Endothelial cell of umbilical vein (primary cell): Measurements from ENCODE around the gene RALGPS1. TPM values are rescaled to one million over a fixed set of nuclear protein-coding genes. Genes with fewer than 3 reads are reported as not detected.

Experiments
- BruUV-seq: library from RNA; stranded (reverse); fragments of 400-500 nt; replicated peaks from 2 replicates; lab custom pipeline; 2021; lab: Mats Ljungman, UMichigan
- CTCF ChIA-PET: fragments of 300-600, 350-600 bp; sonication (Branson Sonifier 250); formaldehyde crosslinking; loops from one replicate; lab custom pipeline; 2021; ENCODE audit warnings: antibody characterized with exemption, inconsistent platforms; lab: Charles Lee
- POLR2A ChIA-PET: fragments of 300-600, 350-600 bp; sonication (Branson Sonifier 250); formaldehyde crosslinking; loops from one replicate; lab custom pipeline; 2021; ENCODE audit warnings: antibody characterized with exemption, inconsistent platforms; lab: Charles Lee
- DNase-seq: peaks from one replicate; pipeline ENCODE4 v3.0.0-alpha.2; 2011; ENCODE audit warnings: low read depth, low spot score
- FAIRE-seq: peaks from 2 replicates; lab custom pipeline; 2011; peaks lifted over from hg19 to GRCh38; lab: Jason Lieb, UNC
- H2AFZ ChIP-seq: 2 replicates; pipeline ENCODE4 v1.6.0; 2012; ENCODE audit warnings: low read depth, low read length, control low read depth, inconsistent platforms
- H3K27ac ChIP-seq: 2 replicates; pipeline ENCODE4 v1.5.1; 2011; ENCODE audit warnings: low read depth, mild to moderate bottlenecking, control low read depth, low read length, moderate library complexity; ENCODE audit not compliant: insufficient read depth
- H3K27me3 ChIP-seq, 2 experiments: 2 replicates each; pipeline versions ENCODE4 v1.6.0 to v1.6.1; 2011; ENCODE audit warnings: low read length in 2 of 2, mixed read lengths in 1 of 2; ENCODE audit not compliant: control insufficient read depth in 2 of 2, insufficient read depth in 2 of 2
- H3K36me3 ChIP-seq, 2 experiments: 2 replicates in 1 of 2; 3 replicates in 1 of 2; pipeline ENCODE4 v1.5.1; 2011; ENCODE audit warnings: low read length in 2 of 2, mild to moderate bottlenecking in 1 of 2, moderate library complexity in 1 of 2; ENCODE audit not compliant: control insufficient read depth in 2 of 2, insufficient read depth in 2 of 2; ENCODE audit errors: extremely low read depth in 1 of 2
- H3K4me1 ChIP-seq: 3 replicates; pipeline ENCODE4 v1.5.1; 2011; ENCODE audit warnings: mild to moderate bottlenecking, low read length; ENCODE audit not compliant: control insufficient read depth, insufficient read depth; ENCODE audit errors: extremely low read depth
- H3K4me2 ChIP-seq: 2 replicates; pipeline ENCODE4 v1.6.1; 2011; ENCODE audit warnings: low read length, control low read depth, mixed read lengths; ENCODE audit not compliant: insufficient read depth
- H3K4me3 ChIP-seq, 3 experiments: fragments of 200-600 bp in 1 of 3; sonication (generic), shearing (Covaris generic) in 1 of 3; replicated peaks in 1 of 3; 2 replicates each; pipeline ENCODE4 v1.5.1; 2011 to 2016; ENCODE audit warnings: control low read depth in 3 of 3, low read length in 3 of 3, mild to moderate bottlenecking in 2 of 3, inconsistent platforms in 1 of 3, low read depth in 1 of 3, moderate library complexity in 1 of 3; ENCODE audit not compliant: insufficient read depth in 1 of 3
- H3K79me2 ChIP-seq: 2 replicates; pipeline ENCODE4 v1.6.0; 2012; ENCODE audit warnings: low read length, inconsistent platforms; ENCODE audit not compliant: control insufficient read depth, insufficient read depth
- H3K9ac ChIP-seq: replicated peaks from 2 replicates; pipeline ENCODE3; 2011; ENCODE audit warnings: low read length, control low read depth; ENCODE audit not compliant: insufficient read depth; ENCODE audit errors: extremely low read depth
- H3K9me1 ChIP-seq: replicated peaks from 3 replicates; pipeline ENCODE4 v1.6.0; 2011; ENCODE audit warnings: mild to moderate bottlenecking, low read length; ENCODE audit not compliant: control insufficient read depth, insufficient read depth; ENCODE audit errors: extremely low read depth
- H3K9me3 ChIP-seq: replicated peaks from 2 replicates; pipeline ENCODE4 v1.5.1; 2012; ENCODE audit warnings: low read length, inconsistent platforms; ENCODE audit not compliant: control insufficient read depth, insufficient read depth
- H4K20me1 ChIP-seq: replicated peaks from 2 replicates; pipeline ENCODE3; 2011; ENCODE audit warnings: mild to moderate bottlenecking, low read length; ENCODE audit not compliant: control insufficient read depth, insufficient read depth; ENCODE audit errors: extremely low read depth
- CTCF ChIP-seq, 2 donors: IDR thresholded peaks; 1 replicate in 1 of 2; 2 replicates in 1 of 2; pipeline ENCODE4 v1.5.1; 2011; ENCODE audit warnings: low read length in 2 of 2, mild to moderate bottlenecking in 2 of 2, moderate library complexity in 2 of 2, control low read depth in 1 of 2, inconsistent platforms in 1 of 2, low read depth in 1 of 2; ENCODE audit not compliant: insufficient read depth in 1 of 2; ENCODE audit errors: extremely low read depth in 1 of 2
- EZH2 ChIP-seq: IDR thresholded peaks from 2 replicates; pipeline ENCODE4 v1.6.1; 2012; ENCODE audit warnings: borderline replicate concordance, low read depth, mild to moderate bottlenecking, moderate library complexity, low read length, inconsistent platforms; ENCODE audit not compliant: severe bottlenecking
- FOS ChIP-seq: IDR thresholded peaks from 2 replicates; pipeline ENCODE4 v1.6.1; 2011; ENCODE audit warnings: mild to moderate bottlenecking, low read length, moderate library complexity, borderline replicate concordance; ENCODE audit not compliant: insufficient read depth
- GATA2 ChIP-seq: IDR thresholded peaks from 2 replicates; pipeline ENCODE4 v1.7.0; 2011; ENCODE audit warnings: low read depth, mild to moderate bottlenecking, moderate library complexity, mixed read lengths, low read length; ENCODE audit not compliant: insufficient read length, insufficient read depth
- JUN ChIP-seq: IDR thresholded peaks from 2 replicates; pipeline ENCODE4 v1.6.1; 2011; ENCODE audit warnings: borderline replicate concordance, low read depth; ENCODE audit not compliant: insufficient read length, insufficient read depth
- MAX ChIP-seq: IDR thresholded peaks from 2 replicates; pipeline ENCODE4 v1.6.1; 2011; ENCODE audit not compliant: insufficient read depth, insufficient read length
- MYC ChIP-seq: IDR thresholded peaks from one replicate; pipeline ENCODE4 v1.6.1; 2011; ENCODE audit warnings: mild to moderate bottlenecking, low read depth, low read length
- POLR2A ChIP-seq: IDR thresholded peaks from 2 replicates; pipeline ENCODE4 v1.6.1; 2012; ENCODE audit warnings: low read depth, mild to moderate bottlenecking, control low read depth, low read length
- POLR2AphosphoS5 ChIP-seq: IDR thresholded peaks from 2 replicates; pipeline ENCODE4 v1.6.1; 2012; ENCODE audit warnings: low read depth, mild to moderate bottlenecking, control low read depth, low read length, moderate library complexity; ENCODE audit not compliant: insufficient read depth
- dilution Hi-C: fragments of 300-500 bp; cut with MboI; formaldehyde crosslinking; loops from one replicate; pipeline ENCODE4 v1.15.0; 2019; ENCODE audit warnings: low sequenced_read_pairs; ENCODE audit not compliant: extremely low pct_ligation_motif_present
- intact Hi-C: fragments of 100-400 bp; cut with micrococcal nuclease; formaldehyde crosslinking; loops from one replicate; pipeline ENCODE4 v1.10.0; 2022
- polyA plus RNA-seq, 4 experiments: library from polyadenylated mRNA; depleted of rRNA in 3 of 4; stranded (reverse) in 3 of 4; unstranded in 1 of 4; fragments of >200 nt; gene quantifications; 2 replicates each; pipeline versions ENCODE4 v1.2.1 to v1.2.3, GENCODE V29; 2011 to 2012; ENCODE audit warnings: missing spikeins in 1 of 4
- total RNA-seq: library from RNA; stranded (reverse); gene quantifications from 2 replicates; pipeline ENCODE4 v1.2.3, GENCODE V29; 2021

The RALGPS1 gene
- total and polyA plus RNA-seq, 2 donors (not counting 3 experiments of a cell fraction or from before 2014, with no cell fraction given) = 3.8 to 5.5 TPM

- intact Hi-C loops = no loop called here
- no peak for DNase-seq
- dilution Hi-C loops = no loop called here
- Histone ChIP-seq H3K4me1 (no peaks in the 10 kb centered on the region), H2AFZ (no peak overlapping the region), H4K20me1 (no peaks in the 10 kb centered on the region), H3K9me3 (no peaks in the 10 kb centered on the region), H3K4me3 (no peak overlapping the region), H3K27me3 (peaks cover 0 to 5% of the 10 kb centered on the region in 2 experiments), H3K27ac (no peak overlapping the region), H3K79me2 (no peaks in the 10 kb centered on the region), H3K9me1 (no peaks in the 10 kb centered on the region), H3K9ac (no peak overlapping the region), H3K36me3 (no peaks in the 10 kb centered on the region), H3K4me2 (no peak overlapping the region)
- POLR2A ChIA-PET = no interaction called here
- no TSS peak for BruUV-seq
- TF ChIP-seq POLR2AphosphoS5 (no peak), FOS (no peak), MAX (no peak), JUN (no peak), MYC (no peak), EZH2 (no peak), POLR2A (no peak), GATA2 (no peak), CTCF (IDR thresholded peaks at IDR 0.05; ENCODE audit: extremely low read depth in 1 of 2, insufficient read depth in 1 of 2, low read depth in 1 of 2, low read length in 2 of 2) (no peak)
- CTCF ChIA-PET = no interaction called here
- FAIRE-seq = no peak
These were observed 97.2 kb downstream of the RALGPS1 start for GRCh38 chr9:127011772-127012171.
